ENCODE measurements around the gene IDE.

GRCh38 chr10:92411406-92411805 lies 162.5 kb downstream of the IDE start:
- TF ChIP-seq ZFP82 (CRISPR knock-in tag; IDR thresholded peaks at IDR 0.05; ENCODE audit: borderline replicate concordance) (no peak), JUNB (CRISPR knock-in tag; IDR thresholded peaks at IDR 0.05; ENCODE audit: borderline replicate concordance) (no peak), CCAR2 (optimal IDR thresholded peaks at IDR 0.05; ENCODE audit: low read depth, low read length) (no peak), RFX3 (CRISPR knock-in tag; IDR thresholded peaks at IDR 0.05) (no peak), GABPA (IDR thresholded peaks at IDR 0.05; ENCODE audit: low read depth, low read length) (no peak), GABPA (CRISPR knock-in tag; IDR thresholded peaks at IDR 0.05; ENCODE audit: low read depth) (no peak), MAZ (IDR thresholded peaks at IDR 0.05; ENCODE audit: borderline replicate concordance, low read depth, low read length) (no peak), MAZ (CRISPR knock-in tag; IDR thresholded peaks at IDR 0.05; ENCODE audit: low read depth) (no peak), ZNF451 (CRISPR knock-in tag; IDR thresholded peaks at IDR 0.05) (no peak)
- TF ChIP-seq, protein P1, sequence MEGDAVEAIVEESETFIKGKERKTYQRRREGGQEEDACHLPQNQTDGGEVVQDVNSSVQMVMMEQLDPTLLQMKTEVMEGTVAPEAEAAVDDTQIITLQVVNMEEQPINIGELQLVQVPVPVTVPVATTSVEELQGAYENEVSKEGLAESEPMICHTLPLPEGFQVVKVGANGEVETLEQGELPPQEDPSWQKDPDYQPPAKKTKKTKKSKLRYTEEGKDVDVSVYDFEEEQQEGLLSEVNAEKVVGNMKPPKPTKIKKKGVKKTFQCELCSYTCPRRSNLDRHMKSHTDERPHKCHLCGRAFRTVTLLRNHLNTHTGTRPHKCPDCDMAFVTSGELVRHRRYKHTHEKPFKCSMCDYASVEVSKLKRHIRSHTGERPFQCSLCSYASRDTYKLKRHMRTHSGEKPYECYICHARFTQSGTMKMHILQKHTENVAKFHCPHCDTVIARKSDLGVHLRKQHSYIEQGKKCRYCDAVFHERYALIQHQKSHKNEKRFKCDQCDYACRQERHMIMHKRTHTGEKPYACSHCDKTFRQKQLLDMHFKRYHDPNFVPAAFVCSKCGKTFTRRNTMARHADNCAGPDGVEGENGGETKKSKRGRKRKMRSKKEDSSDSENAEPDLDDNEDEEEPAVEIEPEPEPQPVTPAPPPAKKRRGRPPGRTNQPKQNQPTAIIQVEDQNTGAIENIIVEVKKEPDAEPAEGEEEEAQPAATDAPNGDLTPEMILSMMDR (CRISPR knock-in tag; IDR thresholded peaks at IDR 0.05) = no peak
- TF ChIP-seq, protein P2, sequence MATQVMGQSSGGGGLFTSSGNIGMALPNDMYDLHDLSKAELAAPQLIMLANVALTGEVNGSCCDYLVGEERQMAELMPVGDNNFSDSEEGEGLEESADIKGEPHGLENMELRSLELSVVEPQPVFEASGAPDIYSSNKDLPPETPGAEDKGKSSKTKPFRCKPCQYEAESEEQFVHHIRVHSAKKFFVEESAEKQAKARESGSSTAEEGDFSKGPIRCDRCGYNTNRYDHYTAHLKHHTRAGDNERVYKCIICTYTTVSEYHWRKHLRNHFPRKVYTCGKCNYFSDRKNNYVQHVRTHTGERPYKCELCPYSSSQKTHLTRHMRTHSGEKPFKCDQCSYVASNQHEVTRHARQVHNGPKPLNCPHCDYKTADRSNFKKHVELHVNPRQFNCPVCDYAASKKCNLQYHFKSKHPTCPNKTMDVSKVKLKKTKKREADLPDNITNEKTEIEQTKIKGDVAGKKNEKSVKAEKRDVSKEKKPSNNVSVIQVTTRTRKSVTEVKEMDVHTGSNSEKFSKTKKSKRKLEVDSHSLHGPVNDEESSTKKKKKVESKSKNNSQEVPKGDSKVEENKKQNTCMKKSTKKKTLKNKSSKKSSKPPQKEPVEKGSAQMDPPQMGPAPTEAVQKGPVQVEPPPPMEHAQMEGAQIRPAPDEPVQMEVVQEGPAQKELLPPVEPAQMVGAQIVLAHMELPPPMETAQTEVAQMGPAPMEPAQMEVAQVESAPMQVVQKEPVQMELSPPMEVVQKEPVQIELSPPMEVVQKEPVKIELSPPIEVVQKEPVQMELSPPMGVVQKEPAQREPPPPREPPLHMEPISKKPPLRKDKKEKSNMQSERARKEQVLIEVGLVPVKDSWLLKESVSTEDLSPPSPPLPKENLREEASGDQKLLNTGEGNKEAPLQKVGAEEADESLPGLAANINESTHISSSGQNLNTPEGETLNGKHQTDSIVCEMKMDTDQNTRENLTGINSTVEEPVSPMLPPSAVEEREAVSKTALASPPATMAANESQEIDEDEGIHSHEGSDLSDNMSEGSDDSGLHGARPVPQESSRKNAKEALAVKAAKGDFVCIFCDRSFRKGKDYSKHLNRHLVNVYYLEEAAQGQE (IDR thresholded peaks at IDR 0.05; ENCODE audit: borderline replicate concordance in 1 of 2, low read depth in 1 of 2, low read length in 2 of 2) = no peak

Data from HepG2 (cell line).